Suprapubic skin (tissue), 4 donors: Measurements from ENCODE around the gene KNOP1. TPM values are rescaled to one million over a fixed set of nuclear protein-coding genes. Genes with fewer than 3 reads are reported as not detected.
"Not testable (repeated sequence)": the region's sequence is repeated elsewhere in the genome, so short reads cannot be mapped to it uniquely, and the experiment has no call there.

Source experiments
- DNase-seq, 2 donors: peaks; one replicate each; pipeline ENCODE4 v3.0.0-alpha.2; 2019; ENCODE audit warnings: low spot score in 2 of 2
- H3K27ac ChIP-seq: fragments of 200-600 bp; sonication (generic); one replicate; pipeline ENCODE4 v1.5.1; 2019
- H3K27me3 ChIP-seq: fragments of 200-600 bp; sonication (generic); one replicate; pipeline ENCODE4 v1.5.1; 2019
- H3K36me3 ChIP-seq: fragments of 200-600 bp; sonication (generic); one replicate; pipeline ENCODE4 v1.5.1; 2019
- H3K4me1 ChIP-seq: fragments of 200-600 bp; sonication (generic); one replicate; pipeline ENCODE4 v1.5.1; 2019
- H3K4me3 ChIP-seq: fragments of 200-600 bp; sonication (generic); one replicate; pipeline ENCODE4 v1.5.1; 2019; ENCODE audit warnings: mild to moderate bottlenecking
- H3K9me3 ChIP-seq: fragments of 200-600 bp; sonication (generic); one replicate; pipeline ENCODE4 v1.5.1; 2019
- EP300 ChIP-seq: sonication (generic); formaldehyde crosslinking; IDR thresholded peaks from one replicate; pipeline ENCODE4 v1.6.1; 2017; ENCODE audit warnings: antibody characterized with exemption
- POLR2A ChIP-seq, 2 donors: fragments of 450-650 bp; IDR thresholded peaks; one replicate each; pipeline ENCODE4 v1.6.1; 2017; ENCODE audit warnings: antibody characterized with exemption in 2 of 2, mild to moderate bottlenecking in 2 of 2, moderate library complexity in 2 of 2
- POLR2AphosphoS5 ChIP-seq, 3 donors: sonication (generic); formaldehyde crosslinking; IDR thresholded peaks; one replicate each; pipeline ENCODE4 v1.6.1; 2017; ENCODE audit warnings: antibody characterized with exemption in 3 of 3
- WGBS: methylation state at CpG from one replicate; pipeline ENCODE4 v1.1.5; 2018; 5-methylcytosine and 5-hydroxymethylcytosine counted together
- total RNA-seq, 4 donors: library from RNA; depleted of rRNA; stranded (reverse); fragments of >200 nt; gene quantifications; one replicate each; pipeline ENCODE4 v1.1.0, GENCODE V29; 2016
- TF ChIP-seq, protein P1 (sequence below), 2 donors: fragments of 200-600 bp in 1 of 2; fragments of 450-650 bp in 1 of 2; sonication (generic) in 1 of 2; IDR thresholded peaks; one replicate each; pipeline ENCODE4 v1.5.1; 2016 to 2019; ENCODE audit warnings: antibody characterized with exemption in 2 of 2, mild to moderate bottlenecking in 1 of 2, moderate library complexity in 1 of 2

Gene KNOP1
- total RNA-seq, 4 donors from 2014 or later, result 7.9 to 22.8 (median 19.5) TPM

DNA sequence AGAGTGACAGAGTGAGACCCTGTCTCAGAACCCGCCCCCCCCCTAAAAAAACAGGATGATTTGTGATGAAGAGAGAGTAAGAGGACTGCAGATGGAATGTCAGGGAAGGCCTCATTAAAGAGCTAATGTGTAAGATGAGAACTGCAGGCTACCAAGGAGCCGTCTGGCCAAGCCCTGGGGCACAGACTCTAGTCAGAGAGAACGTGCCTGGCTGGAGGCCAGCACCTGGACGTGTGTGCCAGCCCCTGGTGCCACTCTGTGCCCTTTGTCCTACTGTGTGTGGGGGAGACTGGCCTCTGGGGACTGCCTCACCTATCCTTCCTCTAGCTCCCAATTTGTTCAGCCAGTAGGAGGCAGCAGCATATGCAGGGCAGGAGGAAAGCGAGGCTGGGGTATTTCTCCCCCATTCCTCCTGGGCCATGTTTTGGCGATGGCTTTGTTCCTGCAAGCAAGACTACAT lies 37.1 kb downstream of the KNOP1 start:
- H3K27ac ChIP-seq, result no peak overlapping the region
- TF ChIP-seq POLR2A (IDR thresholded peaks at IDR 0.05) (no peak), EP300 (no peak)
- TF ChIP-seq, protein P1, sequence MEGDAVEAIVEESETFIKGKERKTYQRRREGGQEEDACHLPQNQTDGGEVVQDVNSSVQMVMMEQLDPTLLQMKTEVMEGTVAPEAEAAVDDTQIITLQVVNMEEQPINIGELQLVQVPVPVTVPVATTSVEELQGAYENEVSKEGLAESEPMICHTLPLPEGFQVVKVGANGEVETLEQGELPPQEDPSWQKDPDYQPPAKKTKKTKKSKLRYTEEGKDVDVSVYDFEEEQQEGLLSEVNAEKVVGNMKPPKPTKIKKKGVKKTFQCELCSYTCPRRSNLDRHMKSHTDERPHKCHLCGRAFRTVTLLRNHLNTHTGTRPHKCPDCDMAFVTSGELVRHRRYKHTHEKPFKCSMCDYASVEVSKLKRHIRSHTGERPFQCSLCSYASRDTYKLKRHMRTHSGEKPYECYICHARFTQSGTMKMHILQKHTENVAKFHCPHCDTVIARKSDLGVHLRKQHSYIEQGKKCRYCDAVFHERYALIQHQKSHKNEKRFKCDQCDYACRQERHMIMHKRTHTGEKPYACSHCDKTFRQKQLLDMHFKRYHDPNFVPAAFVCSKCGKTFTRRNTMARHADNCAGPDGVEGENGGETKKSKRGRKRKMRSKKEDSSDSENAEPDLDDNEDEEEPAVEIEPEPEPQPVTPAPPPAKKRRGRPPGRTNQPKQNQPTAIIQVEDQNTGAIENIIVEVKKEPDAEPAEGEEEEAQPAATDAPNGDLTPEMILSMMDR (IDR thresholded peaks at IDR 0.05), result no peak
- no peaks in the 10 kb centered on the region for H3K9me3 ChIP-seq
- H3K36me3 ChIP-seq, result peaks cover 38% of the 10 kb centered on the region
- 70% methylated on average over 5 of the region's 6 CpGs for WGBS
- peaks cover 6% of the 10 kb centered on the region for H3K4me1 ChIP-seq
- H3K27me3 ChIP-seq, result no peaks in the 10 kb centered on the region
- no peak overlapping the region for H3K4me3 ChIP-seq
- DNase-seq, result no peak

- not testable (repeated sequence) for H3K4me1 ChIP-seq, DNase-seq, H3K27me3 ChIP-seq, H3K9me3 ChIP-seq, H3K27ac ChIP-seq, H3K4me3 ChIP-seq
- H3K36me3 ChIP-seq, result peaks cover 27% of the 10 kb centered on the region
- WGBS, result 88% methylated on average over 6 of the region's 6 CpGs
These were observed 38.7 kb downstream of the KNOP1 start for GRCh38 chr16:19679281-19679680.

DNA sequence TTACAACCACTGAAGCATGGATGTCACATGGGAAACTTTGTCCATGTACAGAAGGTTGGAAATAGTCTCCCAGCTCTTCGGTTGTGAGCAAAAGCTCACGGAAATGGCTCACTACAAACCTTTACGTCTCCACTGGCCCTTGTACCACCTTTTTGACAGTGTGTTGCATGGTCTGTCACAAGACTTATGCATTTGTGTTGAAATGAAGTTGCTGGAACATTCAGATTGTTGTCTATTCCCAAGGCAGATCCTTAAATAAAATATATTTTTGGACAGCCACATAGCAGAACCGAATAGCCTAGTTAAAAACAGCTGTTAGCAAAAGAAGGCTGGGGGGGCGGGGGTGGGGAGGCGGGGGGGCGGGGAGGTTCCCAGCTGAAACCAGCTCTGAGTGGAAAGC lies 39.2 kb downstream of the KNOP1 start:
- Histone ChIP-seq H3K27ac (no peak overlapping the region), H3K4me3 (no peak overlapping the region), H3K9me3 (no peaks in the 10 kb centered on the region), H3K36me3 (peaks cover 23% of the 10 kb centered on the region), H3K4me1 (peaks cover 6% of the 10 kb centered on the region), H3K27me3 (no peaks in the 10 kb centered on the region)
- 76% methylated on average over 7 of the region's 7 CpGs for WGBS
- DNase-seq, result no peak
- TF ChIP-seq EP300 (no peak), POLR2AphosphoS5 (IDR thresholded peaks at IDR 0.05) (no peak), POLR2A (IDR thresholded peaks at IDR 0.05) (no peak)

- no peaks in the 10 kb centered on the region for H3K27me3 ChIP-seq
- no peak for DNase-seq
- peaks cover 6% of the 10 kb centered on the region for H3K4me1 ChIP-seq
- peaks cover 10% of the 10 kb centered on the region for H3K36me3 ChIP-seq
- no peak overlapping the region for H3K27ac ChIP-seq
- 92% methylated on average over 7 of the region's 7 CpGs for whole genome bisulfite sequencing
- TF ChIP-seq POLR2AphosphoS5 (IDR thresholded peaks at IDR 0.05) (no peak), POLR2A (IDR thresholded peaks at IDR 0.05) (no peak), EP300 (no peak)
- TF ChIP-seq, protein P1 (IDR thresholded peaks at IDR 0.05), result no peak
- no peaks in the 10 kb centered on the region for H3K9me3 ChIP-seq
- H3K4me3 ChIP-seq, result no peak overlapping the region
These were observed 40.6 kb downstream of the KNOP1 start for GRCh38 chr16:19677402-19677801.

- H3K27ac ChIP-seq, result no peak overlapping the region
- H3K9me3 ChIP-seq, result no peaks in the 10 kb centered on the region
- WGBS, result 96% methylated on average over 5 of the region's 5 CpGs
- H3K27me3 ChIP-seq, result no peaks in the 10 kb centered on the region
- no peak for DNase-seq
- no peak overlapping the region for H3K4me3 ChIP-seq
- no peak for TF ChIP-seq POLR2A (IDR thresholded peaks at IDR 0.05)
- TF ChIP-seq, protein P1 (IDR thresholded peaks at IDR 0.05), result no peak
- TF ChIP-seq EP300, result no peak
- H3K36me3 ChIP-seq, result peaks cover 22% of the 10 kb centered on the region
- H3K4me1 ChIP-seq, result peaks cover 6% of the 10 kb centered on the region
These were observed 43.5 kb downstream of the KNOP1 start for GRCh38 chr16:19674485-19674884.

DNA sequence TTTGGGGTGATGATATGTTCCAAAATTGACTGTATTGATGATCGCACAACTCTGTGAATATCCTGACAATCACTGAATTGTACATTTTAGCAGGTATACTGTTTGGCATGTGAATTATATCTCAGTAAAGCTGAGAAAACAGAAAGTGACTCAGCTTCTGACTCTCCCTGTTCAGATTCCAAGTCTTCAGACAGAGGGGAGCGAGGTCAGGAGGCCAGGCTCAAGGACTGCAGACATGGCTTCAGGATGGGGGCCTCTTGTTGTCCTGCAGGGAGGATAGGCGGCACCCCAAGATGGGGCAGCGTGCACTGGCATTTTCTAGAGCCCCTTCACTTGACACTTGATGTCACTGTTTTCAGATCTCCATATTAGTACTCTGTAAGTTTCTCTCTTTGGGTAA lies 45.6 kb downstream of the KNOP1 start:
- Histone ChIP-seq H3K4me3 (no peak overlapping the region), H3K36me3 (peaks cover 26% of the 10 kb centered on the region), H3K9me3 (no peaks in the 10 kb centered on the region), H3K27me3 (no peaks in the 10 kb centered on the region), H3K4me1 (no peaks in the 10 kb centered on the region), H3K27ac (no peak overlapping the region)
- TF ChIP-seq POLR2AphosphoS5 (IDR thresholded peaks at IDR 0.05) (no peak), POLR2A (IDR thresholded peaks at IDR 0.05) (no peak), EP300 (no peak)
- DNase-seq, result no peak
- WGBS, result 95% methylated on average over 4 of the region's 4 CpGs

- Histone ChIP-seq H3K9me3 (no peaks in the 10 kb centered on the region), H3K27me3 (no peaks in the 10 kb centered on the region), H3K4me1 (peaks cover 5% of the 10 kb centered on the region), H3K4me3 (no peak overlapping the region), H3K27ac (no peak overlapping the region), H3K36me3 (peaks cover 19% of the 10 kb centered on the region)
- TF ChIP-seq, protein P1 (IDR thresholded peaks at IDR 0.05), result no peak
- TF ChIP-seq POLR2AphosphoS5 (IDR thresholded peaks at IDR 0.05) (no peak), POLR2A (IDR thresholded peaks at IDR 0.05) (no peak), EP300 (no peak)
- no peak for DNase-seq
- WGBS, result 40% methylated on average over 3 of the region's 3 CpGs
These were observed 51.5 kb downstream of the KNOP1 start for GRCh38 chr16:19666477-19666876.

DNA sequence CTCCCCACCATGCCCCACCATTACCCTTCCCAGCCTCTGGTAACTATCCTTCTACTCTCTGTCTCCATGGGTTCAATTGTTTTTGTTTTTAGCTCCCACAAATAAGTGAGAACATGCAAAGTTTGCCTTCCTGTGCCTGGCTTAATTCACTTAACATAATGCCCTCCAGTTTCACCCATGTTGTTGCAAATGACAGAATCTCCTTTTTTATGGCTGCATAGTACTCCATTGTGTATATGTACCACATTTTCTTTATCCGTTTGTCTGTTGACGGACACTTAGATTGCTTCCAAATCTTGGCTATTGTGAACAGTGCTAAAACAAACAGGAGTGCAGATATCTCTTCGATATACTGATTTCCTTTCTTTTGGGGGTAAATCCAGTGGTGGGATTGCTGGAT lies 52.7 kb downstream of the KNOP1 start:
- H3K36me3 ChIP-seq, result peaks cover 17% of the 10 kb centered on the region
- not testable (repeated sequence) for H3K4me3 ChIP-seq, DNase-seq, H3K4me1 ChIP-seq, H3K27me3 ChIP-seq, H3K9me3 ChIP-seq, H3K27ac ChIP-seq
- WGBS, result 99% methylated on average over 3 of the region's 3 CpGs
